Stimulated activated effector memory CD8-positive, alpha-beta T cell treated with anti-CD3 and anti-CD28 coated beads, Interleukin-12 subunit alpha, Interleukin-12 subunit beta, amount 100 ng/mL, for 72 hours (primary cell): ENCODE data around the gene DYNC1I1.
A peak's percentile ranks its signal among the peaks of the same experiment; 100 is the strongest.

Experiments
- ATAC-seq: fragments of 150-1000 bp; cut with Tn5 transposase; 2 replicates; pipeline ENCODE4 v1.10.0; 2021
- DNase-seq, 2 donors: peaks; one replicate each; pipeline ENCODE4 v3.0.0; 2021 to 2022; ENCODE audit warnings: low spot score in 2 of 2
- H3K27ac Mint-ChIP-seq: one replicate; pipeline ENCODE4 v1.8.0; 2022; ENCODE audit warnings: mild to moderate bottlenecking, mixed read lengths
- H3K36me3 Mint-ChIP-seq: one replicate; pipeline ENCODE4 v1.8.0; 2022; ENCODE audit warnings: mild to moderate bottlenecking, mixed read lengths
- H3K4me1 Mint-ChIP-seq: one replicate; pipeline ENCODE4 v1.8.0; 2022; ENCODE audit warnings: mixed read lengths
- H3K4me3 Mint-ChIP-seq: one replicate; pipeline ENCODE4 v1.8.0; 2022; ENCODE audit warnings: mild to moderate bottlenecking, mixed read lengths
- H3K9me3 Mint-ChIP-seq: one replicate; pipeline ENCODE4 v1.8.0; 2022; ENCODE audit warnings: mixed read lengths

The DYNC1I1 gene

GRCh38 chr7:95865716-95866371 is 93.5 kb downstream of the DYNC1I1 start:
- Mint-ChIP-seq H3K4me1 (no peaks in the 10 kb centered on the region), H3K27ac (no peak overlapping the region), H3K36me3 (no peaks in the 10 kb centered on the region), H3K4me3 (no peak overlapping the region), H3K9me3 (no peaks in the 10 kb centered on the region)
- ATAC-seq: no peak
- DNase-seq: no peak

GRCh38 chr7:95867309-95867708 is 95.0 kb downstream of the DYNC1I1 start:
- H3K36me3 Mint-ChIP-seq: peaks cover 6% of the 10 kb centered on the region
- H3K4me1 Mint-ChIP-seq: no peaks in the 10 kb centered on the region
- DNase-seq (no peak), ATAC-seq (peak; percentile 43)
- no peak overlapping the region for H3K4me3 Mint-ChIP-seq
- H3K27ac Mint-ChIP-seq: no peak overlapping the region
- H3K9me3 Mint-ChIP-seq: no peaks in the 10 kb centered on the region

GRCh38 chr7:95871075-95871848 is 98.9 kb downstream of the DYNC1I1 start:
- ATAC-seq (no peak), DNase-seq (no peak)
- Mint-ChIP-seq H3K4me3 (no peak overlapping the region), H3K9me3 (no peaks in the 10 kb centered on the region), H3K4me1 (no peaks in the 10 kb centered on the region), H3K27ac (no peak overlapping the region), H3K36me3 (peaks cover 6% of the 10 kb centered on the region)

GRCh38 chr7:95871896-95872295 is 99.5 kb downstream of the DYNC1I1 start:
- H3K36me3 Mint-ChIP-seq: peaks cover 6% of the 10 kb centered on the region
- H3K4me3 Mint-ChIP-seq: no peak overlapping the region
- no peak for ATAC-seq
- H3K27ac Mint-ChIP-seq: no peak overlapping the region
- H3K4me1 Mint-ChIP-seq: no peaks in the 10 kb centered on the region
- H3K9me3 Mint-ChIP-seq: no peaks in the 10 kb centered on the region
- DNase-seq: no peak

- H3K4me1 Mint-ChIP-seq: no peaks in the 10 kb centered on the region
- H3K9me3 Mint-ChIP-seq: peaks cover 5% of the 10 kb centered on the region
- DNase-seq: no peak
- ATAC-seq: no peak
- H3K4me3 Mint-ChIP-seq: no peak overlapping the region
- no peak overlapping the region for H3K27ac Mint-ChIP-seq
- peaks cover 6% of the 10 kb centered on the region for H3K36me3 Mint-ChIP-seq
Observed at GRCh38 chr7:95874129-95874528, 101.8 kb downstream of the DYNC1I1 start.

GRCh38 chr7:95874541-95875265 is 102.3 kb downstream of the DYNC1I1 start:
- H3K9me3 Mint-ChIP-seq: peaks cover 5% of the 10 kb centered on the region
- ATAC-seq (no peak), DNase-seq (no peak)
- H3K4me1 Mint-ChIP-seq: no peaks in the 10 kb centered on the region
- H3K36me3 Mint-ChIP-seq: peaks cover 6% of the 10 kb centered on the region
- H3K27ac Mint-ChIP-seq: no peak overlapping the region
- no peak overlapping the region for H3K4me3 Mint-ChIP-seq

GRCh38 chr7:95875519-95875918 is 103.2 kb downstream of the DYNC1I1 start:
- no peak for DNase-seq
- H3K4me3 Mint-ChIP-seq: no peak overlapping the region
- no peak overlapping the region for H3K27ac Mint-ChIP-seq
- H3K36me3 Mint-ChIP-seq: peaks cover 6% of the 10 kb centered on the region
- no peak for ATAC-seq
- H3K4me1 Mint-ChIP-seq: no peaks in the 10 kb centered on the region
- H3K9me3 Mint-ChIP-seq: peaks cover 5% of the 10 kb centered on the region

GRCh38 chr7:95878677-95879076 is 106.3 kb downstream of the DYNC1I1 start:
- no peak overlapping the region for H3K4me3 Mint-ChIP-seq
- no peaks in the 10 kb centered on the region for H3K4me1 Mint-ChIP-seq
- peaks cover 5% of the 10 kb centered on the region for H3K9me3 Mint-ChIP-seq
- no peak for ATAC-seq
- no peak for DNase-seq
- no peak overlapping the region for H3K27ac Mint-ChIP-seq
- H3K36me3 Mint-ChIP-seq: no peaks in the 10 kb centered on the region

- Mint-ChIP-seq H3K27ac (no peak overlapping the region), H3K4me1 (no peaks in the 10 kb centered on the region), H3K4me3 (no peak overlapping the region), H3K9me3 (peaks cover 5% of the 10 kb centered on the region), H3K36me3 (no peaks in the 10 kb centered on the region)
- no peak for DNase-seq
- no peak for ATAC-seq
Observed at GRCh38 chr7:95881597-95881996, 109.2 kb downstream of the DYNC1I1 start.

- Mint-ChIP-seq H3K27ac (no peak overlapping the region), H3K4me1 (no peaks in the 10 kb centered on the region), H3K4me3 (no peak overlapping the region), H3K36me3 (no peaks in the 10 kb centered on the region), H3K9me3 (peaks cover 4% of the 10 kb centered on the region)
- DNase-seq: no peak
- no peak for ATAC-seq
Observed at GRCh38 chr7:95883217-95883616, 110.9 kb downstream of the DYNC1I1 start.

- Mint-ChIP-seq H3K4me1 (no peaks in the 10 kb centered on the region), H3K9me3 (no peaks in the 10 kb centered on the region), H3K27ac (no peak overlapping the region), H3K36me3 (no peaks in the 10 kb centered on the region), H3K4me3 (no peak overlapping the region)
- ATAC-seq: no peak
- no peak for DNase-seq
Observed at GRCh38 chr7:95886501-95887090, 114.2 kb downstream of the DYNC1I1 start.

- no peak overlapping the region for H3K27ac Mint-ChIP-seq
- ATAC-seq: no peak
- H3K9me3 Mint-ChIP-seq: no peaks in the 10 kb centered on the region
- no peak for DNase-seq
- no peaks in the 10 kb centered on the region for H3K4me1 Mint-ChIP-seq
- H3K4me3 Mint-ChIP-seq: no peak overlapping the region
- H3K36me3 Mint-ChIP-seq: no peaks in the 10 kb centered on the region
Observed at GRCh38 chr7:95893484-95893883, 121.1 kb downstream of the DYNC1I1 start.

- ATAC-seq (no peak), DNase-seq (no peak)
- Mint-ChIP-seq H3K4me3 (no peak overlapping the region), H3K36me3 (no peaks in the 10 kb centered on the region), H3K4me1 (no peaks in the 10 kb centered on the region), H3K9me3 (no peaks in the 10 kb centered on the region), H3K27ac (no peak overlapping the region)
Observed at GRCh38 chr7:95897557-95898251, 125.3 kb downstream of the DYNC1I1 start.

- no peak overlapping the region for H3K27ac Mint-ChIP-seq
- DNase-seq (no peak), ATAC-seq (no peak)
- no peak overlapping the region for H3K4me3 Mint-ChIP-seq
- no peaks in the 10 kb centered on the region for H3K36me3 Mint-ChIP-seq
- no peaks in the 10 kb centered on the region for H3K9me3 Mint-ChIP-seq
- no peaks in the 10 kb centered on the region for H3K4me1 Mint-ChIP-seq
Observed at GRCh38 chr7:95899919-95900513, 127.7 kb downstream of the DYNC1I1 start.

GRCh38 chr7:95901006-95901405 is 128.7 kb downstream of the DYNC1I1 start:
- Mint-ChIP-seq H3K9me3 (no peaks in the 10 kb centered on the region), H3K4me3 (no peak overlapping the region), H3K27ac (no peak overlapping the region), H3K36me3 (no peaks in the 10 kb centered on the region), H3K4me1 (no peaks in the 10 kb centered on the region)
- ATAC-seq: no peak
- DNase-seq: no peak
